MM.1S (cell line): ENCODE results near the gene USP54.

Experiments
- CTCF ChIP-seq: fragments of 300-600 bp; sonication (generic); IDR thresholded peaks from 2 replicates; pipeline ENCODE4 v1.5.1; 2016; ENCODE audit warnings: antibody characterized with exemption, low read length, mixed read lengths
- EZH2 ChIP-seq: fragments of 300-600 bp; sonication (generic); optimal IDR thresholded peaks from 2 replicates; pipeline ENCODE3; 2017; ENCODE audit warnings: low read depth, mild to moderate bottlenecking, antibody characterized with exemption, low read length, mixed read lengths
- EZH2phosphoT487 ChIP-seq: fragments of 300-600 bp; sonication (generic); IDR thresholded peaks from 2 replicates; pipeline ENCODE4 v1.6.1; 2018; ENCODE audit warnings: antibody characterized with exemption, low read length

GRCh38 chr10:73449113-73449512, 142.0 kb downstream of the USP54 start:
- TF ChIP-seq CTCF (no peak), EZH2 (no peak), EZH2phosphoT487 (no peak)
